ENCODE data around the gene SCARF1. TPM values are rescaled to one million over a fixed set of nuclear protein-coding genes. Genes with fewer than 3 reads are reported as not detected.

Gene SCARF1
- total RNA-seq, 1 donor from 2014 or later = 41.0 TPM

DNA sequence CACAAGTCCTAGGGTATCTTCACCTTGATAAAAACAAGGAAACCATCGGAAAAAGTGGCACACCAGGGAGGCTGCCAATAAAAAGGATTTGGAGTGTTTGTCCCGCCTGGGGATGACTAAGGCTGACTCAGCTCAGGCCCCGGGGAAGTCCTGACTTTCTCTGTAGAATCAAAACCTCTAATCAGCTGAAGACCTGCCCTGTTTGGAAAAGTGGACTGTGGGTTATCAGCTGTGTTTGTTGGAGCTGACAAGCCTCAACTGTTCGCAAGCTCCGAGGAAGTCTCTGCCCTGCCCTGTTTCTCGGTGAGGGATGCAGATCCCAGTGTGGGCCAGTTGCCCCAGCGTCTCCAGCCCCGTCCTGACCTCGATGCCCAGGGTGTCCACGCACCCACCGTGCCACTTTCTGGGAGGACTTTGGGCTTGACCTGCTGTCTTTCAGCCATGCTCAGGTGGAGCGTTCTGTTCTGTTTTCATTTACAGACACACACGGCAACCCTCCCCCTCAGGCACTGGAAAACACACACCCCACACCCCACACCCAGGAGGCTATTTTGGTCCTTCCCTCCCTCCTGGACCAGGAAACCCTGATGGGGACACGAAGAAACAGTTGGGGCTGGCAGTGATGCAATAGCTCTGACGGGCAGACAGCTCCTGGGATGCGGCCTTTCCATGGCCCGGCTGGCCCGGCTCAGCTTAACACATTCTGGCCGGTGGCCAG is 55.3 kb downstream of the SCARF1 start:
- Histone ChIP-seq H3K36me3 (ENCODE audit: control insufficient read depth, insufficient read depth, low read length) (no peaks in the 10 kb centered on the region), H3K4me3 (ENCODE audit: low read depth, low read length) (no peak overlapping the region), H3K27me3 (ENCODE audit: control insufficient read depth, insufficient read depth, low read length) (no peaks in the 10 kb centered on the region)
- peak; percentile 60 for DNase-seq (ENCODE audit: low read depth)
- TF ChIP-seq, protein P1, sequence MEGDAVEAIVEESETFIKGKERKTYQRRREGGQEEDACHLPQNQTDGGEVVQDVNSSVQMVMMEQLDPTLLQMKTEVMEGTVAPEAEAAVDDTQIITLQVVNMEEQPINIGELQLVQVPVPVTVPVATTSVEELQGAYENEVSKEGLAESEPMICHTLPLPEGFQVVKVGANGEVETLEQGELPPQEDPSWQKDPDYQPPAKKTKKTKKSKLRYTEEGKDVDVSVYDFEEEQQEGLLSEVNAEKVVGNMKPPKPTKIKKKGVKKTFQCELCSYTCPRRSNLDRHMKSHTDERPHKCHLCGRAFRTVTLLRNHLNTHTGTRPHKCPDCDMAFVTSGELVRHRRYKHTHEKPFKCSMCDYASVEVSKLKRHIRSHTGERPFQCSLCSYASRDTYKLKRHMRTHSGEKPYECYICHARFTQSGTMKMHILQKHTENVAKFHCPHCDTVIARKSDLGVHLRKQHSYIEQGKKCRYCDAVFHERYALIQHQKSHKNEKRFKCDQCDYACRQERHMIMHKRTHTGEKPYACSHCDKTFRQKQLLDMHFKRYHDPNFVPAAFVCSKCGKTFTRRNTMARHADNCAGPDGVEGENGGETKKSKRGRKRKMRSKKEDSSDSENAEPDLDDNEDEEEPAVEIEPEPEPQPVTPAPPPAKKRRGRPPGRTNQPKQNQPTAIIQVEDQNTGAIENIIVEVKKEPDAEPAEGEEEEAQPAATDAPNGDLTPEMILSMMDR (IDR thresholded peaks at IDR 0.05; ENCODE audit: insufficient read depth, low read length, poor library complexity, severe bottlenecking) = no peak

DNA sequence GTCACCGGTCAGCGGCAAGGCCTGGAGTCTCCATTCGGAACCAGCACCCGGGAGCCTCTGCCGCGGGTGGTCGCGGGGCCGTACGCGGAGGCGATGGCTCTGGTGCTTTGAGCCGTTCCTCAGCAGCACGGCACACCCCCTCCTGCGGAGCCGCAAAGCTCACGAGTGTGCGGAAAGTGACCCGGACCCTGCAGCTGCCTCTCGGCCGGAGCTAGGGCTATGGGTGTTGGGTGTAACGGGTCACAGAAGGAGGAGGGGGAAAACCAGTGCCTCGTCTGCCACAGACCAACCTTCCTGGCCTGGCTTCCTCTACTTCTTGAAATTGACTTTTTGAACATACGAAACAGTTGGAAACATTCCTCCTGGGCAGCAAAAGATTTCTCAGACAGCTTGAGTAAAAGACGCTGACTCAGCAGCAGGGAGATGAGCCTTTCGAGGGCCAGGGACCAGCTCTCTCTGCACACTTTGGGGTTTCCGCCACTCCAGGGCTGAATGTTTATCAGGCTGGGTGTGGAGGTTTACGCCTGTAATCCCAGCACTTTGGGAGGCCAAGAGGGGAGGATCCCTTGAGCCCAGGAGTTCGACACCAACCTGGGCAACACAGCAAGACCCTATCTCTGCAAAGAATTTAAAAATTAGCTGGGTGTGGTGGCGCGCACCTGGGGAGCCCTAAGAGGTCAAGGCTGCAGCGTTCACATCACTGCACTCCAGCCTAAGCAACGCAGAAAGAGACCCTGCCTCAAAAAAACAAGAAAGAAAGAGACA is 56.5 kb downstream of the SCARF1 start:
- no peaks in the 10 kb centered on the region for H3K36me3 ChIP-seq (ENCODE audit: control insufficient read depth, insufficient read depth, low read length)
- no peaks in the 10 kb centered on the region for H3K27me3 ChIP-seq (ENCODE audit: control insufficient read depth, insufficient read depth, low read length)
- DNase-seq (ENCODE audit: low read depth) = no peak
- H3K4me3 ChIP-seq (ENCODE audit: low read depth, low read length) = no peak overlapping the region
- TF ChIP-seq, protein P1 (IDR thresholded peaks at IDR 0.05; ENCODE audit: insufficient read depth, low read length, poor library complexity, severe bottlenecking) = no peak

DNA sequence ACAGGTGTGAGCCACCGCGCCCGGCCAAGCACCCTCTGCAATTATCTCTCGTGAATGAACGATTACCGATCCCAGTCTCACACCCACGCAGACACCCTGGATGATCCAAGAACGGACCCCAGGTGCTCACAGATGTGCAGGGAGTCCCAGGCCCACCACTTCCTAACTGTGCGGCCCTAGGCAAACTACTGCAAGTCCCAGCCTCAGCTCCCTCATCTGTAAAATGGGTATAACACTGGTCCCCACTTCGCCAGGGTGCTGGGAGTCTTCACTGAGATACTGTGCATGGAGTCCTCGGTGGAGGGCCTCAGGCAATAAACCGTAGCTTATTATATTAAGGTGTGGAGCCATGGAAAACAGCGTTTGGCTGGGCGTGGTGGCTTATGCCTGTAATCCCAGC is 61.4 kb downstream of the SCARF1 start:
- H3K27me3 ChIP-seq (ENCODE audit: control insufficient read depth, insufficient read depth, low read length) = no peaks in the 10 kb centered on the region
- DNase-seq (ENCODE audit: low read depth) = no peak
- TF ChIP-seq, protein P1 (IDR thresholded peaks at IDR 0.05; ENCODE audit: insufficient read depth, low read length, poor library complexity, severe bottlenecking) = no peak
- H3K4me3 ChIP-seq (ENCODE audit: low read depth, low read length) = no peak overlapping the region
- no peaks in the 10 kb centered on the region for H3K36me3 ChIP-seq (ENCODE audit: control insufficient read depth, insufficient read depth, low read length)

Other genes starting within 250 kb of the SCARF1 start
- gene YWHAE, start 245.5 kb downstream of the SCARF1 start, total RNA-seq = 843 and 1,032 TPM in 2 replicates
- gene CRK, start 189.5 kb downstream of the SCARF1 start, total RNA-seq = 81.7 and 84.9 TPM in 2 replicates
- 131 and 152 TPM in 2 replicates for gene MYO1C, start 153.0 kb downstream of the SCARF1 start, total RNA-seq
- gene INPP5K, start 129.1 kb downstream of the SCARF1 start, total RNA-seq = 59.5 and 61.3 TPM in 2 replicates
- 49.8 and 53.1 TPM in 2 replicates for gene PITPNA, start 82.9 kb downstream of the SCARF1 start, total RNA-seq
- gene SLC43A2, start 16.9 kb downstream of the SCARF1 start, total RNA-seq = 9.1 and 15.5 TPM in 2 replicates
- 7.9 and 12.8 TPM in 2 replicates for gene RILP, start 4.1 kb upstream of the SCARF1 start, total RNA-seq
- gene PRPF8, start 39.1 kb upstream of the SCARF1 start, total RNA-seq = 185 and 220 TPM in 2 replicates
- 1.8 and 1.9 TPM in 2 replicates for gene TLCD2, start 64.6 kb upstream of the SCARF1 start, total RNA-seq
- gene WDR81, start 79.0 kb upstream of the SCARF1 start, total RNA-seq = 35.5 and 43.7 TPM in 2 replicates
- 1.2 and 1.4 TPM in 2 replicates for gene SERPINF2, start 97.1 kb upstream of the SCARF1 start, total RNA-seq
- 12.7 and 16.1 TPM in 2 replicates for gene SERPINF1, start 116.3 kb upstream of the SCARF1 start, total RNA-seq
- gene SMYD4, start 184.2 kb upstream of the SCARF1 start, total RNA-seq = 6.7 and 7.8 TPM in 2 replicates
- gene RPA1, start 184.3 kb upstream of the SCARF1 start, total RNA-seq = 22.0 and 30.3 TPM in 2 replicates